Neural cell (in vitro differentiated cells): ENCODE measurements around the gene CEP170B. TPM values are rescaled to one million over a fixed set of nuclear protein-coding genes. Genes with fewer than 3 reads are reported as not detected.

Experiments used
- H2AFZ ChIP-seq: fragments of 200-600, 300-800 bp; sonication (generic), shearing (Covaris generic); 2 replicates; pipeline ENCODE4 v1.6.0; 2014; ENCODE audit warnings: low read depth, mild to moderate bottlenecking, antibody characterized with exemption, low read length, moderate library complexity
- H3F3A ChIP-seq: fragments of 200-600 bp; shearing (Covaris generic); 2 replicates; pipeline ENCODE4 v1.6.1; 2016; ENCODE audit warnings: mild to moderate bottlenecking, moderate library complexity, mixed read lengths, antibody characterized with exemption, low read length; ENCODE audit not compliant: insufficient read depth, poor library complexity, severe bottlenecking
- H3K27ac ChIP-seq: fragments of 200-600, 300-800 bp; sonication (generic), shearing (Covaris generic); 2 replicates; pipeline ENCODE4 v1.5.1; 2014; ENCODE audit warnings: mild to moderate bottlenecking, low read length, moderate library complexity
- H3K27me3 ChIP-seq: fragments of 300-800, 200-600 bp; sonication (generic), shearing (Covaris generic); 2 replicates; pipeline ENCODE4 v1.6.0; 2014; ENCODE audit warnings: mild to moderate bottlenecking, low read depth, low read length, moderate library complexity; ENCODE audit not compliant: insufficient read depth
- H3K36me3 ChIP-seq: fragments of 300-800, 200-600 bp; sonication (generic), shearing (Covaris generic); 2 replicates; pipeline ENCODE4 v1.5.1; 2014; ENCODE audit warnings: mild to moderate bottlenecking, antibody characterized with exemption, low read length, moderate library complexity; ENCODE audit not compliant: insufficient read depth
- H3K4me2 ChIP-seq: fragments of 300-800, 200-600 bp; sonication (generic), shearing (Covaris generic); 2 replicates; pipeline ENCODE4 v1.6.0; 2014; ENCODE audit warnings: mild to moderate bottlenecking, low read length
- H3K4me3 ChIP-seq: fragments of 300-800, 200-600 bp; sonication (generic), shearing (Covaris generic); 2 replicates; pipeline ENCODE4 v1.5.1; 2014; ENCODE audit warnings: mild to moderate bottlenecking, low read length, moderate library complexity
- H3K79me2 ChIP-seq: fragments of 200-600 bp; shearing (Covaris generic); replicated peaks from 2 replicates; pipeline ENCODE4 v1.6.0; 2014; ENCODE audit warnings: mild to moderate bottlenecking, low read length, moderate library complexity; ENCODE audit not compliant: insufficient read depth
- H3K9ac ChIP-seq: fragments of 300-800, 200-600 bp; sonication (generic), shearing (Covaris generic); 2 replicates; pipeline ENCODE4 v1.6.1; 2016; ENCODE audit warnings: mild to moderate bottlenecking, low read length, mixed read lengths
- H3K9me2 ChIP-seq: fragments of 200-600 bp; shearing (Covaris generic); 2 replicates; pipeline ENCODE4 v1.6.1; 2016; ENCODE audit warnings: mild to moderate bottlenecking, low read length, mixed read lengths; ENCODE audit not compliant: insufficient read depth
- H3K9me3 ChIP-seq: fragments of 200-600, 300-800 bp; sonication (generic), shearing (Covaris generic); 2 replicates; pipeline ENCODE4 v1.6.1; 2016; ENCODE audit warnings: mild to moderate bottlenecking, mixed run types, low read length, moderate library complexity, mixed read lengths
- H4K20me1 ChIP-seq: fragments of 200-600 bp; shearing (Covaris generic); 2 replicates; pipeline ENCODE4 v1.6.1; 2016; ENCODE audit warnings: mild to moderate bottlenecking, mixed run types; ENCODE audit not compliant: insufficient read depth
- CTCF ChIP-seq: fragments of 450-650 bp; IDR thresholded peaks from 2 replicates; pipeline ENCODE4 v1.5.1; 2014; ENCODE audit warnings: antibody characterized with exemption, mild to moderate bottlenecking, moderate library complexity; ENCODE audit not compliant: poor library complexity, severe bottlenecking
- EP300 ChIP-seq: fragments of 450-650 bp; conservative IDR thresholded peaks from 2 replicates; pipeline ENCODE4 v1.6.1; 2014; ENCODE audit warnings: antibody characterized with exemption, mild to moderate bottlenecking, moderate library complexity; ENCODE audit not compliant: poor library complexity, severe bottlenecking
- EZH2 ChIP-seq: fragments of 200-600, 300-800 bp; shearing (Covaris generic), sonication (generic); IDR thresholded peaks from 2 replicates; pipeline ENCODE4 v1.6.1; 2014; ENCODE audit warnings: antibody characterized with exemption, low read length, borderline replicate concordance, mild to moderate bottlenecking; ENCODE audit not compliant: insufficient read depth, poor library complexity, severe bottlenecking
- MXI1 ChIP-seq: fragments of 450-650 bp; conservative IDR thresholded peaks from 2 replicates; pipeline ENCODE4 v1.6.1; 2014; ENCODE audit warnings: antibody characterized with exemption, mild to moderate bottlenecking; ENCODE audit not compliant: poor library complexity, severe bottlenecking
- POLR2AphosphoS5 ChIP-seq: IDR thresholded peaks from 2 replicates; pipeline ENCODE4 v1.6.1; 2012
- RAD21 ChIP-seq: fragments of 450-650 bp; conservative IDR thresholded peaks from 2 replicates; pipeline ENCODE4 v1.6.1; 2014; ENCODE audit warnings: antibody characterized with exemption, mild to moderate bottlenecking, moderate library complexity
- REST ChIP-seq: IDR thresholded peaks from 2 replicates; pipeline ENCODE4 v1.6.1; 2012; ENCODE audit warnings: borderline replicate concordance
- SMC3 ChIP-seq: fragments of 450-650 bp; conservative IDR thresholded peaks from 2 replicates; pipeline ENCODE4 v1.6.1; 2014; ENCODE audit warnings: antibody characterized with exemption, mild to moderate bottlenecking, moderate library complexity; ENCODE audit not compliant: poor library complexity
- TAF1 ChIP-seq: IDR thresholded peaks from 2 replicates; pipeline ENCODE4 v1.6.1; 2012; ENCODE audit warnings: low read depth
- polyA plus RNA-seq: library from polyadenylated mRNA; depleted of rRNA; stranded (reverse); fragments of >200 nt; gene quantifications from 2 replicates; pipeline ENCODE4 v1.2.3, GENCODE V29; 2014

Gene CEP170B
- polyA plus RNA-seq, 1 donor from 2014 or later, result 11.6 TPM

GRCh38 chr14:104898195-104898558 lies 33.1 kb downstream of the CEP170B start:
- Histone ChIP-seq H3F3A (no peaks in the 10 kb centered on the region), H3K36me3 (no peaks in the 10 kb centered on the region), H3K4me2 (no peak overlapping the region), H3K4me3 (no peak overlapping the region), H3K27me3 (no peaks in the 10 kb centered on the region), H3K9me3 (no peaks in the 10 kb centered on the region), H3K27ac (no peak overlapping the region), H3K9me2 (no peaks in the 10 kb centered on the region), H4K20me1 (no peaks in the 10 kb centered on the region), H3K9ac (no peak overlapping the region), H3K79me2 (no peaks in the 10 kb centered on the region), H2AFZ (no peak overlapping the region)
- TF ChIP-seq REST (no peak), POLR2AphosphoS5 (no peak), EZH2 (no peak), TAF1 (no peak), SMC3 (no peak), EP300 (no peak), CTCF (no peak), MXI1 (no peak), RAD21 (no peak)

GRCh38 chr14:104898870-104899510 lies 33.9 kb downstream of the CEP170B start:
- H3K9ac ChIP-seq, result no peak overlapping the region

GRCh38 chr14:104899781-104900180 lies 34.7 kb downstream of the CEP170B start:
- Histone ChIP-seq H3K27ac (no peak overlapping the region), H4K20me1 (no peaks in the 10 kb centered on the region), H3K9ac (no peak overlapping the region), H3K4me2 (no peak overlapping the region), H3K36me3 (no peaks in the 10 kb centered on the region), H3K27me3 (no peaks in the 10 kb centered on the region), H3F3A (no peaks in the 10 kb centered on the region), H2AFZ (no peak overlapping the region), H3K79me2 (no peaks in the 10 kb centered on the region), H3K4me3 (no peak overlapping the region), H3K9me3 (no peaks in the 10 kb centered on the region), H3K9me2 (no peaks in the 10 kb centered on the region)
- no peak for TF ChIP-seq EZH2
- TF ChIP-seq RAD21, result no peak
- TF ChIP-seq MXI1, result no peak
- TF ChIP-seq REST, result no peak
- TF ChIP-seq CTCF, result no peak
- no peak for TF ChIP-seq POLR2AphosphoS5
- no peak for TF ChIP-seq EP300
- no peak for TF ChIP-seq SMC3
- no peak for TF ChIP-seq TAF1

More at GRCh38 chr14:104898870-104899510, 33.9 kb downstream of the CEP170B start:
- no peak for TF ChIP-seq MXI1
- no peak overlapping the region for H2AFZ ChIP-seq
- no peaks in the 10 kb centered on the region for H3K79me2 ChIP-seq
- no peaks in the 10 kb centered on the region for H3K27me3 ChIP-seq
- no peaks in the 10 kb centered on the region for H4K20me1 ChIP-seq
- H3K27ac ChIP-seq, result no peak overlapping the region
- H3K4me3 ChIP-seq, result no peak overlapping the region
- H3F3A ChIP-seq, result no peaks in the 10 kb centered on the region
- no peaks in the 10 kb centered on the region for H3K36me3 ChIP-seq
- H3K9me3 ChIP-seq, result no peaks in the 10 kb centered on the region
- H3K4me2 ChIP-seq, result no peak overlapping the region
- H3K9me2 ChIP-seq, result no peaks in the 10 kb centered on the region
